MM.1S (cell line): ENCODE results near the gene ABHD16A.

Experiments used
- DNase-seq: peaks from one replicate; pipeline ENCODE4 v3.0.0-alpha.2; 2015
- H2AFZ ChIP-seq: fragments of 300-600 bp; sonication (generic); 2 replicates; pipeline ENCODE4 v1.6.0; 2016; ENCODE audit warnings: antibody characterized with exemption, low read length
- H3F3A ChIP-seq: fragments of 300-600 bp; sonication (generic); 2 replicates; pipeline ENCODE4 v1.6.1; 2016; ENCODE audit warnings: mild to moderate bottlenecking, antibody characterized with exemption, low read length, moderate library complexity, mixed read lengths; ENCODE audit not compliant: insufficient read depth
- H3K27ac ChIP-seq: fragments of 300-600 bp; sonication (generic); 2 replicates; pipeline ENCODE4 v1.5.1; 2016; ENCODE audit warnings: mild to moderate bottlenecking, low read length
- H3K27me3 ChIP-seq: fragments of 300-600 bp; sonication (generic); replicated peaks from 2 replicates; pipeline ENCODE4 v1.6.0; 2016; ENCODE audit warnings: low read length; ENCODE audit not compliant: insufficient read depth
- H3K36me3 ChIP-seq: fragments of 300-600 bp; sonication (generic); replicated peaks from 2 replicates; pipeline ENCODE4 v1.6.1; 2016; ENCODE audit warnings: mild to moderate bottlenecking, low read length, mixed read lengths; ENCODE audit not compliant: insufficient read depth
- H3K4me1 ChIP-seq: fragments of 300-600 bp; sonication (generic); 2 replicates; pipeline ENCODE4 v1.6.1; 2016; ENCODE audit warnings: low read length, mixed read lengths
- H3K4me2 ChIP-seq: fragments of 300-600 bp; sonication (generic); 2 replicates; pipeline ENCODE4 v1.6.0; 2016; ENCODE audit warnings: low read depth, low read length
- H3K4me3 ChIP-seq: fragments of 300-600 bp; sonication (generic); 2 replicates; pipeline ENCODE4 v1.5.1; 2016; ENCODE audit warnings: low read length, mixed read lengths
- H3K79me2 ChIP-seq: fragments of 300-600 bp; sonication (generic); 2 replicates; pipeline ENCODE4 v1.6.1; 2016; ENCODE audit warnings: mixed run types, low read length, mixed read lengths
- H3K9ac ChIP-seq: fragments of 300-600 bp; sonication (generic); 2 replicates; pipeline ENCODE4 v1.6.1; 2016; ENCODE audit warnings: low read length, mixed read lengths
- H3K9me2 ChIP-seq: fragments of 300-600 bp; sonication (generic); replicated peaks from 2 replicates; pipeline ENCODE4 v1.6.1; 2016; ENCODE audit warnings: mild to moderate bottlenecking, low read length, mixed read lengths; ENCODE audit not compliant: insufficient read depth
- H3K9me3 ChIP-seq: fragments of 300-600 bp; sonication (generic); replicated peaks from 2 replicates; pipeline ENCODE4 v1.6.1; 2016; ENCODE audit warnings: mild to moderate bottlenecking, low read length, mixed read lengths; ENCODE audit not compliant: insufficient read depth
- H4K20me1 ChIP-seq: fragments of 300-600 bp; sonication (generic); 2 replicates; pipeline ENCODE4 v1.6.1; 2016; ENCODE audit warnings: mild to moderate bottlenecking, low read length, moderate library complexity, mixed read lengths; ENCODE audit not compliant: insufficient read depth
- EZH2 ChIP-seq: fragments of 300-600 bp; sonication (generic); optimal IDR thresholded peaks from 2 replicates; pipeline ENCODE3; 2017; ENCODE audit warnings: low read depth, mild to moderate bottlenecking, antibody characterized with exemption, low read length, mixed read lengths
- EZH2phosphoT487 ChIP-seq: fragments of 300-600 bp; sonication (generic); IDR thresholded peaks from 2 replicates; pipeline ENCODE4 v1.6.1; 2018; ENCODE audit warnings: antibody characterized with exemption, low read length
- TF ChIP-seq, protein P1 (sequence below): fragments of 300-600 bp; sonication (generic); IDR thresholded peaks from 2 replicates; pipeline ENCODE4 v1.5.1; 2016; ENCODE audit warnings: antibody characterized with exemption, low read length, mixed read lengths

ABHD16A gene

DNA sequence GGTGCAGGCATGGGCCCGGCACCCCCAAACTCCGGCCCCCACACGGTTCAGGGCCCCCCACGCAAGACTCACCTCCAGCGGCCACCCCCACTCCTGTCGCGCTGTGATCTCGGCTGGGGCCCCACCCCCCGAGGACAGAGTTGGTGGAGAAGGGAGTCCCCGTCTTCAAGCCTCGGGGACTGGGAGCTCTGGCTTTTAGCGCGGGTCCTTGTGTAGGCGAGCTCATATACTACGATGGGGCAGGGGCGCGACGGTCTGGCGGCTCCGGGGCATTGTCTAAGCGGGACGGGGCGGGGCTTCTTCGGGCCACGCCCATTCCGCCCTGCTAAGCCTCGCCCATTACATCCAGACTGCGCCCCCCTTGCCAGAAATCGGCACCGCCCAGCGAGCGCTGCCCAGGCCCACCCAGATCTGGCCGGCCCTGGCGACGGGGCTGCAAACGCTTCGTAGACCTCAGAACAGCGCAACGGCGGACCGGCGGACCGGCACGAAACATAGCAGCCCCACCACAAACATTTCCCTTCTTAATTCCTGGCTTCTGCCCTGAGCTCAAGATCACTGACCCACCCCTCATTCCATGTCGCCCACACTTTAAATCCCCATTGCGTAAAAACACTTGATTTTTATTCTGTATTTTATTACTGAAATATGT lies 27.0 kb upstream of the ABHD16A start:
- Histone ChIP-seq H3K4me3 (peak overlapping the region; percentile 81), H3K79me2 (peaks cover 37% of the 10 kb centered on the region), H3K9me3 (no peaks in the 10 kb centered on the region), H2AFZ (0 out of 2 replicates have a peak overlapping the region, but pooled peaks have one; percentile 59), H3K9me2 (no peaks in the 10 kb centered on the region), H3K27ac (peak overlapping the region; percentile 86; the same call in 1 of the 2 replicates), H3K4me1 (peaks cover 40% of the 10 kb centered on the region), H3K9ac (peak overlapping the region; percentile 76), H3K4me2 (peak overlapping the region; percentile 93), H3F3A (peaks cover 70% of the 10 kb centered on the region), H4K20me1 (no peaks in the 10 kb centered on the region), H3K36me3 (peaks cover 10% of the 10 kb centered on the region), H3K27me3 (no peaks in the 10 kb centered on the region)
- DNase-seq, result peak; percentile 67
- TF ChIP-seq EZH2 (no peak), EZH2phosphoT487 (no peak)
- TF ChIP-seq, protein P1, sequence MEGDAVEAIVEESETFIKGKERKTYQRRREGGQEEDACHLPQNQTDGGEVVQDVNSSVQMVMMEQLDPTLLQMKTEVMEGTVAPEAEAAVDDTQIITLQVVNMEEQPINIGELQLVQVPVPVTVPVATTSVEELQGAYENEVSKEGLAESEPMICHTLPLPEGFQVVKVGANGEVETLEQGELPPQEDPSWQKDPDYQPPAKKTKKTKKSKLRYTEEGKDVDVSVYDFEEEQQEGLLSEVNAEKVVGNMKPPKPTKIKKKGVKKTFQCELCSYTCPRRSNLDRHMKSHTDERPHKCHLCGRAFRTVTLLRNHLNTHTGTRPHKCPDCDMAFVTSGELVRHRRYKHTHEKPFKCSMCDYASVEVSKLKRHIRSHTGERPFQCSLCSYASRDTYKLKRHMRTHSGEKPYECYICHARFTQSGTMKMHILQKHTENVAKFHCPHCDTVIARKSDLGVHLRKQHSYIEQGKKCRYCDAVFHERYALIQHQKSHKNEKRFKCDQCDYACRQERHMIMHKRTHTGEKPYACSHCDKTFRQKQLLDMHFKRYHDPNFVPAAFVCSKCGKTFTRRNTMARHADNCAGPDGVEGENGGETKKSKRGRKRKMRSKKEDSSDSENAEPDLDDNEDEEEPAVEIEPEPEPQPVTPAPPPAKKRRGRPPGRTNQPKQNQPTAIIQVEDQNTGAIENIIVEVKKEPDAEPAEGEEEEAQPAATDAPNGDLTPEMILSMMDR, result no peak

DNA sequence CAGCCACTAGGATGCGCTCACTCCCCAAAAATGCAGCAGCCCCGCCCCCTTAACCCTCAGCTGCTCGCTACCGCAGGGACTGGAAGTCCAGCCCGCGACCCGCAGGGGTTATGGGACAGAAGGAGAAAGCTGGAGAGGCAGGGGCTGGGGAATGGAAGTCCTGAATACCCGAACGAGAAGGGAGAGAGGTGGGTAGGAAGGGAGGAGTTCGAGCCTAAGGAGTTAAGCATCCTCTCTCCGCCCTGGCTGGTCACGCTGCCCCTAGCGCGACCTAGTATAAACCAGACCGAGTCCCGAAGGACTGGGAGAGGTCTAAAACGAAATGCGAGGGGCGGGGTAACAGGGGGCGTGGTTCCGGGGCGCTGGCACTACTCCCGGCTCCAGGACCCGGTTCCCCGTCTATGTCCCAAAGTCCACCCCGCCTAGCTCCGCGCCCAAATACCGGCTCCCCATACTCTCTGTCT lies 26.4 kb upstream of the ABHD16A start:
- H3K4me1 ChIP-seq, result peaks cover 40% of the 10 kb centered on the region
- peaks cover 10% of the 10 kb centered on the region for H3K36me3 ChIP-seq
- peak overlapping the region; percentile 93 for H3K4me2 ChIP-seq
- H4K20me1 ChIP-seq, result no peaks in the 10 kb centered on the region
- H3K4me3 ChIP-seq, result peak overlapping the region; percentile 81
- peak overlapping the region; percentile 76 for H3K9ac ChIP-seq
- TF ChIP-seq, protein P1, result no peak; the same call in 1 of the 2 replicates
- TF ChIP-seq EZH2phosphoT487 (no peak), EZH2 (no peak)
- no peaks in the 10 kb centered on the region for H3K27me3 ChIP-seq
- H3K9me2 ChIP-seq, result no peaks in the 10 kb centered on the region
- H3K79me2 ChIP-seq, result peaks cover 31% of the 10 kb centered on the region
- H3K9me3 ChIP-seq, result no peaks in the 10 kb centered on the region
- peak overlapping the region; percentile 86; the same call in 1 of the 2 replicates for H3K27ac ChIP-seq
- peaks cover 64% of the 10 kb centered on the region for H3F3A ChIP-seq
- H2AFZ ChIP-seq, result peak overlapping the region; percentile 59; the same call in 1 of the 2 replicates
- DNase-seq, result peak; percentile 78

DNA sequence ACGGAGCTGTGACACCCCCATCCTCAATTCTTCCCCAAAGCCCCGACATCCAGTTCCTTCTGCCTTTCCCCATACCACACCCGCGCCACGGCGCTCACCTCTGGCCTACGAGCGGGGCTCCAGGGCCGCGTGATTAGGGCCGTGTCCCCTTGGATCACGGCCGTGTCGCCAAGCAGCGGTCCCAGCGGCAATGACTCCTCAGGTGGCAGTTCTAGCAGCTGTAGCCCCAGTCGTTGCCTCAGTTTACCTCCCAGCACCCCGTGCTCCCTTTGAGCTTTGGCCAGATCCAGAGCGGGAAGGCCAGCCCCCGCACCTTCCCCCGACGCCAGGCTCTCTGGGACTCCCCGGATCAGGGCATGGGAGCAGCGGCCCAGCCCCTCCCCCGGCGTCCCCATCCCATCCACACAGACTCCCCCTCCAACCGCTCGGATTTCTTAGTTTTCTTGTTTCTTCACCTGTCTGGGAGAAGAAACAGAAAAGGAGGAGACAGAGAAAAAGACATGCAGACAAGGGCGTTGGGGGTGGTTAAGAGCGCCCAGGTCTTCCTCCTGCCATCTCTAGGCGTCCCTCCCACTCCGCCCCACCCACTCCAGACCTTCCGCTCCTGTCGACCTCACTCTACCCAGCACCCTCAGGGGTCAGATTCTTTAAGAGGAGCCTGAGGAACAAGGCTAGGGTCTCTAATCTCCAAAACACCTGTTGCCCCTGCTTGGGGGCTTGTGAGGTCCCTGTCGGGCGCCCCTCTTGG lies 25.8 kb upstream of the ABHD16A start, which contains the start of gene DDAH2:
DDAH2 (minus strand) TSS at position 533 of the 748 bp plus-strand sequence; CDS start at position 395, 138 bp downstream.
- Histone ChIP-seq H3K79me2 (peaks cover 25% of the 10 kb centered on the region), H2AFZ (peak within 1 kb of the TSS; percentile 59), H3K4me2 (peak within 1 kb of the TSS; percentile 93), H3K27ac (peak within 1 kb of the TSS; percentile 86), H3K27me3 (no peaks in the 10 kb centered on the region), H3K9ac (peak within 1 kb of the TSS; percentile 76), H3K4me1 (peaks cover 35% of the 10 kb centered on the region), H3K4me3 (peak within 1 kb of the TSS; percentile 81), H3K9me2 (no peaks in the 10 kb centered on the region), H3K36me3 (peaks cover 7% of the 10 kb centered on the region), H3F3A (peaks cover 58% of the 10 kb centered on the region), H4K20me1 (no peaks in the 10 kb centered on the region), H3K9me3 (no peaks in the 10 kb centered on the region)
- no peak for DNase-seq
- TF ChIP-seq EZH2phosphoT487 (no peak), EZH2 (no peak)
- TF ChIP-seq, protein P1, result peak; percentile 91; the same call in 1 of the 2 replicates
